Suppressor macrophage (primary cell): ENCODE results near the gene THEMIS2.
"Not testable (repeated sequence)": the region's sequence is repeated elsewhere in the genome, so short reads cannot be mapped to it uniquely, and the experiment has no call there.

Source experiments
- DNase-seq, 4 experiments: peaks; one replicate each; pipeline ENCODE4 v3.0.0-alpha.2; 2020 to 2022

The THEMIS2 gene

DNA sequence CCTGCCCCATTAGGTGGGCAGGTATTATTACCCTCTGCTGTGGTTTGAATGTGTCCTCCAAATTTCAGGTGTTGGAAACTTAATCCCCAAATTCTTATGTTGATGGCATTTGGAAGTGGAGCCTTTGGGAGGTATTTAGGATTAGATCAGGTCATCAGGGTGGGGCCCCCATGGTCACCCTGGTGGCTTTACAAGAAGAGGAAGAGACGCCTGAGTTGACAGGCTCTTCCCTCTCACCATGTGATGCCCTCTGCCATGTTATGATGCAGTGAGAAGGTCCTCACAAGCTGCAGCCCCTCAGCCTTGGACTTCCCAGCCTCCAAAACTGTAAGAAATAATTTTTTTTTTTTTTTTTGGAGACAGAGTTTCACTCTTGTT is 8.8 kb upstream of the THEMIS2 start:
- DNase-seq: peak; percentile 77 to 92 (median 88)

GRCh38 chr1:27864264-27864895 is 8.0 kb upstream of the THEMIS2 start:
- peak; percentile 83 to 95 (median 92) for DNase-seq

DNA sequence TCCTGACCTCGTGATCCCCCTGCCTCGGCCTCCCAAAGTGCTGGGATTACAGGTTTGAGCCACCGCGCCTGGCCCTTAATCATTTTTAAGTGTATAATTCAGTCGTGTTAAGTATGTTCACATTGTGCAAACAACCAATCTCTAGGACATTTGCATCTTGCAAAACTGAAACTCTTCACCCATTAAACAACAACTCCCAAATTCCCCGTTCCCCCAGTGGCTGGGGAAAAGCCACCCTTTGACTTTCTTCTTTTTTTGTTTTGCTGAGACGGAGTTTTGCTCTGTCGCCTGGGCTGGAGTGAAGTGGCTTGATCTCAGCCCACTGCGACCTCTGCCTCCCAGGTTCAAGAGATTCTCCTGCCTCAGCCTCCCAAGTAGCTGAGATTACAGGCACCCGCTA is 6.5 kb upstream of the THEMIS2 start:
- peak in 3 of 4 experiments; percentile 36 to 54 (median 49) for DNase-seq

DNA sequence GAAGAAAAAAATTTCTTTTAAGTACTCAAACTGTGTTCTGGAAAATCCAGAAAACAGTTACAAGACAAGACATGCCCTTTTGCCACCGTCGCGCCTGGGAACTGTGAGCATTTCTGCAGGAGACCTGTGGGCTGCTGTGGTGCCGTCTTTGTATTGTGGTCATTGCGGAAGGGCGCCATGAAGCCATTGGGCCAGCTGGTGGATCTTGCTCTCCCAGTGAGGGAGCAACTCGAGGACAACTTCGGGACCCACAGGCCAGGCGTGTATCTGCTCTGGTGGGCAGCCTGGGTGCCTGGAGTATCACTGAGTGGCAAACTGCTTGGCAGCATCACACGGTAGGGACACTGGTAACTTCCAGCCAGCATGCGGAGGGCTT is 3.8 kb upstream of the THEMIS2 start:
- DNase-seq: peak in 1 of 4 experiments; percentile 17

DNA sequence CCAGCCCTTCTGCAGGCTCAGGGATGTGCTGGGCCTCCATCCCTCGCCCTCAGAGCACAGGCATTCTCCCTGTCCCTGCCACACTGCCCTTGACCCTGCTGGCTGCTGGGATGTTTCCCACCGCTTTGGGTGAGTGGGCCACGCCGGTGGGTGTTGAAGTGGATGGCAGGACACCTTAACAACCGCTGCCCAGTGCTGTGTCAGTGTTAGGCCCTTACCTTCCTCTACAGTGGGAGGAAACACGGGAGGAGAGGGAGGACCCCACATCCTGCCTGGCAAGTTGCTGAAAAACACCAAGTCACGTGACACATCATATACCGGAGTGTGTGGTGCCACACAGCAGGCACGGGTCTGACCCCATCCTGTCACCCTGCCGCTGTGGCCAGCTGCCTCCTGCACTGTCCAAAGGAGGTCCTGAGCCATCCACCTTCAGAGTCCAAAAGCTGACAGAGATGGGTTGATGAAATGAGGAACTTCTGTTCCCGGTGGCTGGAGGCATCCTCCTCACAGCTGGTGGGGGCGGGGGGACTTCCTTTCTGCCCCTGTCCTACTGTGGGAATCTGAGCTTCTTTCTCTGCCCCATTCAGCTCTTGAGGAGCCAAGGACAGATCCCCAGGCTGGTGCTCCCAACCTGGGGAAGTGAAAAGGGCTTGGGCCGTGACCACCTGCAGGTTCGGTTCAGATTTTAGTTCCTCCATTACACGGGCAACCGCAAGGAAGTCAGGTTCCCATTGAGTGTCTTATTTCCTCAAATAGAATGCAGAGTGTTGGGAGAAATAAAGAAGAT is 3.2 kb upstream of the THEMIS2 start:
- peak; percentile 69 to 82 (median 81) for DNase-seq

DNA sequence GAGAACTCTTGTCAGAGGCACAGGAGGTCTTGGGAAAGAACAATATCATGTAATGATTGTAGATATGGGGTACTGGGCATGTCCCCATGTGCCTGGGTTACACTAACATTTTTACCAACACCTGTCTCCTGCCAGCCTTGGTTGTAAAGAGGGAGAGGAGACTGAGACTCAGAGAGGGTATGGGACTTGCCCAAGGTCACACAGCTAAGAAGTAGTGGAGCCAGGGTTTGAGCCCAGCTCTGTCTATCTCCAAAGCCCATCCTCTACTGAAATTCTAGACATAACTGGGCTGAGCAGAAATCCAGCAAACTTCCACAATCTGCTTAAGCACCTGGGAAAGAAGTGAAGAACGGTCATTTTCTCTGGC is 2.6 kb upstream of the THEMIS2 start:
- DNase-seq: no peak

- DNase-seq: not testable (repeated sequence)
Observed at GRCh38 chr1:27871076-27871475, 1.3 kb upstream of the THEMIS2 start.

GRCh38 chr1:27872802-27873551 is 633 bp downstream of the THEMIS2 start:
- DNase-seq: peak; percentile 65 to 82 (median 79)

GRCh38 chr1:27873671-27874384 is 1.5 kb downstream of the THEMIS2 start:
- DNase-seq: peak; percentile 84 to 94 (median 91)

GRCh38 chr1:27876341-27877114 is 4.2 kb downstream of the THEMIS2 start:
- no peak for DNase-seq

- no peak for DNase-seq
Observed at GRCh38 chr1:27877115-27877416, 4.7 kb downstream of the THEMIS2 start.

- no peak for DNase-seq
Observed at GRCh38 chr1:27878039-27878438, 5.7 kb downstream of the THEMIS2 start.

GRCh38 chr1:27878787-27879335 is 6.5 kb downstream of the THEMIS2 start:
- no peak for DNase-seq

DNA sequence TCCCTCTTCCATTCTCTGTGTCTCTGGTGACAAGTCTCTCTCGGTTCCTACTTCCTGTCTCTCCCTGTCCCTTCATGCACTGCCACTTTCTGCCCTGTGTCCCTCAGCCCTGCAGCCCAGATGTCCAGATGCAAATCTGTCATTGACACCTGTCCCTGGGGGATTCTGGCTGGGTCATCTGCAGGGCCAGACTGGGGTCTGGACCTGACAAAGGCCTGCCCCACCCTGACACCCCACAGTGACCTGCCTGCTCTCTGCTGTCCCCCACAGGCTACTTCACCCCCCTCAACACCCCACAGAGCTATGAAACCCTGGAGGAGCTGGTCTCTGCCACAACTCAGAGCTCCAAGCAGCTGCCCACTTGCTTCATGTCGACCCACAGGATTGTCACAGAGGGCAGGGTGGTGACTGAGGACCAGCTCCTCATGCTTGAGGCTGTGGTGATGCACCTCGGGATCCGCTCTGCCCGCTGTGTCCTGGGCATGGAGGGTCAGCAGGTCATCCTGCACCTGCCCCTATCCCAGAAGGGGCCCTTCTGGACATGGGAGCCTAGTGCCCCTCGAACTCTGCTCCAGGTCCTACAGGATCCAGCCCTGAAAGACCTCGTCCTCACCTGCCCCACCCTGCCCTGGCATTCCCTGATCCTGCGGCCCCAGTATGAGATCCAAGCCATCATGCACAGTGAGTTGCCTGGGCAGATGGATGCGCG is 7.2 kb downstream of the THEMIS2 start:
- no peak for DNase-seq

GRCh38 chr1:27882543-27882903 is 10.2 kb downstream of the THEMIS2 start:
- DNase-seq: no peak

DNA sequence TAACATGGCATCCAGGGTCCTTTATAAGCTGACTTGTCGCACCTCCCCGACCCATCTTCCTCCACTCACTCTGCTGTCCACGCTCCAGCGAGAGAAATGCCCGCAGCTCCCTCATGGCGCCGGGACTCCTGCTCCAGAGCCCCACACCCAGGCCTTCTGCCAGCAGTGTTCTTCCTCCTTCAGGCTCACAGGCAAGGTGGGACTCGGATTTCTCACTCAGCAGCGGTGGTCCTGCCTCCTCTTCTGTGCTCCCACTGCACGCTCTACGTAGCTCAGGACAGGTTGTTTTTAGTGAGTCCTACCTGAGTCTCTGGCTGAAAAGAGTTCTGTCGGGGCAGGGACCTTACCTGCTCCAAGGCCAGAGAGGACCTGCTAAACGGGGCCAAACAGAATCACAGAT is 11.2 kb downstream of the THEMIS2 start:
- DNase-seq: no peak

DNA sequence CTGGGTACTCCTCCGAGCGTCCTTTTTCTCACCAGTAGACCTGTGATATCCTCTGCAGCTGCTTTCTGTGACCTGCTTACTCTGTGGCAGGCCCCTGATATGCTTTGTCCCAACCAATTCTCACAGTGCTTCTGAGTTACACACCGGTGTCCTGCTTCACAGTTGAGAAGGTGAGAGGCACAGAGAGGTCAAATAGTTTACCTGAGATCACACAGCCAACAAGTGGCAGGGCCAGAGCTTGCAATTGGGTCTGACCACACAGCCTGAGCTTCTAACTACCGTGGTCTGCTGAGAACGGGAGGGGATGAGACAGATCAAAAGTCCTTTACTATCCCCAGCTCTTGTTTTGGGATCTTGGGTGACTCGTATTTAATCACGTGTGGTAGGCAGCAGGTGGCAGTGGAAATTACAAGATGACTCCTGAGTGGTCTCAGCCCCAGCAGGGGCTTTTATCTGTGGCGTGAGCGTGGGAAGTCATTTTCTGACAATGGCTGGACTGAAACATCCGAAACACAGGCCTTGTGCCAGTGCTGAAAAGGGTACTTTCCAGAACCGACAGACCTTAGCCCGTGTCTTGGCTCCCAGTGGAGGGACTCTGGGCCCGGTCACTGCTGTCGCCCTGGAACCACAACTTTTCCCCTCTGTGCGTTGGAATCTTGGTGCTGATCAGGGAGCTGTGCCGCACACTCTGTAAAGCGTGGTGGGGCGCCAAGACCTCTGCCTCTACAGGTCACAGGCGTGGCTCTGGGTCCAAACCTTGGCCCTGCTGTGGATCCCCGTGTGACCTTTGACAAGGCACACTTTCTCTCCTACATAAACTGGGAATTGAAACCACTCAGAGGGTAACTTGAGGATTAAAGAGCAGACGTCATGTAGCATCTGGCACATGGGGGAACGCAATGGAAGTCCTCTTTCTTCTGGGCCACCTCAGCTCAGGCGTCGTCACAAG is 11.9 kb downstream of the THEMIS2 start:
- peak; percentile 80 to 95 (median 86) for DNase-seq

DNA sequence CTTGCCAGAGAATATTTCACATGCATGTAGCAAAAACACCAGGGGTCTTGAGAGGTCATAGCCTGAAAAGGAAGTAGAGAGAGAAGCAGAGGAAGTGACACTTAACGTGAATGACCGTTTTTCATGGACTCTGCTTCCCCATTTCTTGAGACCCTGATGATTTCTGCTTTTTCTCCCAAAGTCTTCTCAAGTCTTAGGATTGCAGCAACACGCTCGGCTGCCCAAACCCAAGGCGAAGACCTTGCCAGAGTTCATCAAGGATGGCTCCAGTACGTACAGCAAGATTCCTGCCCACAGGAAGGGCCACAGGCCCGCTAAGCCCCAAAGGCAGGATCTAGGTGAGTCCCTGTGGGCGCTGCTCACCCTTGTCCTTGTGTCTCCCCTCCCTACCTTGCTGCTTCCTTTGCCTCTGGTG is 12.8 kb downstream of the THEMIS2 start:
- peak; percentile 89 to 98 (median 92) for DNase-seq

DNA sequence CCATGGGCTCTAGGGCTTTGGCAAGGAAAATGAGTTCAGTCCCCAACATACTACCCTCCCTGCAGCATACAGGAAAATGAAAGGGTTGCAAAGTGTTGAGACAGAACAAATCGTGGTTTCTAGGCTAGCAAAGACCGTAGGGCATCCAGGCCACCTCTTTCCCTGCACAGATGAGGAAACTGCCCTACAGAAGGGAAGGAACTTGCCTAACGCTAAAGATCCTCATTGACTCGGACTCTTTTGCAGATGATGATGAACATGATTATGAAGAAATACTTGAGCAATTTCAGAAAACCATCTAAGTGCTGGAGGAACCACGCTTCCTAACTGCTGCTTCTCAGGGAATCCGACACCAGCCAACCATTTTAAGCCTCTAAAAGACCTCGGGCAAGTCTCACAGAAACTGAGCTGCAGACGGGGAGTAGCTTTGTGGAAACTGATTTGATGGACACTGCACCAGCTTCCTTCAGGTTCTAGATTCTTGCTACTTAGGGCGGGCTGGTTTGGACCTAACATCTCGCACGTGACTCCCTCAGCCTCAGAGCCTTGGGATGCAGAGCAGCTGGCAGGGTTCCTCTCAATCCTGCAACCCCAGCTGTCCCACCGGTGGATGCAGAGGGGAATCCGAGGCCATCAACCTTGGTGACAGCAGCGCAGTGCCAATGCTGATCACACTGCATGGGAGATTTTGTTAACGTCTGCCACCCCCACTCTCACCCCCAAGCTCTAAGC is 13.4 kb downstream of the THEMIS2 start:
- peak; percentile 87 to 97 (median 92) for DNase-seq

GRCh38 chr1:27886353-27886679 is 14.0 kb downstream of the THEMIS2 start:
- DNase-seq: no peak
